Coronary artery (tissue), 2 donors: ENCODE measurements around the gene TBCCD1.

Experiments used
- DNase-seq: peaks from one replicate; pipeline ENCODE4 v3.0.0-alpha.2; 2017; ENCODE audit warnings: low spot score
- H3K27ac ChIP-seq, 2 donors: fragments of 200-600 bp; sonication (generic); one replicate each; pipeline ENCODE4 v1.5.1; 2016 to 2019
- H3K4me3 ChIP-seq: fragments of 200-600 bp; sonication (generic); 2 replicates; pipeline ENCODE4 v1.5.1; 2016; ENCODE audit warnings: mild to moderate bottlenecking, moderate library complexity
- TF ChIP-seq, protein P1 (sequence below): fragments of 200-600 bp; sonication (generic); IDR thresholded peaks from one replicate; pipeline ENCODE4 v1.5.1; 2019; ENCODE audit warnings: antibody characterized with exemption

TBCCD1 gene

DNA sequence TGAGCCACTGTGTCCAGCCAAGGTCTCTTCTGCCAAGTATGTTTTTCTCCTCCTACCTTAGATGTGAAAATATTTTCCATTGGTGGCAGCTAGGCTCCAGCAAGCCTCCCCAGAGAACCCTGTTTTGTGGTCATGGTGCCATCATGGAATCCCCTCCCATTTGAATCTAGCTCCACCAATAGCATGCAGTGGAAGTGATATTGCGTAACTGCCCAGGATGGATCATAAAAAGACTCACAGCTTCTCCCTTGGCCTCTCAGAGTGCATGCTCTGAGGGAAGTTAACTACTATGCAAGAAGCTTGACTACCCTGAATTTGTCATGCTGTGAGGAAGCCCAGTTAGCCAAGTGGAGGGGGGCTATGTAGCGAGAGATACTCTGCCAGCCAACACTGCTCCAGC is 50.5 kb downstream of the TBCCD1 start:
- no peak overlapping the region for H3K27ac ChIP-seq
- TF ChIP-seq, protein P1, sequence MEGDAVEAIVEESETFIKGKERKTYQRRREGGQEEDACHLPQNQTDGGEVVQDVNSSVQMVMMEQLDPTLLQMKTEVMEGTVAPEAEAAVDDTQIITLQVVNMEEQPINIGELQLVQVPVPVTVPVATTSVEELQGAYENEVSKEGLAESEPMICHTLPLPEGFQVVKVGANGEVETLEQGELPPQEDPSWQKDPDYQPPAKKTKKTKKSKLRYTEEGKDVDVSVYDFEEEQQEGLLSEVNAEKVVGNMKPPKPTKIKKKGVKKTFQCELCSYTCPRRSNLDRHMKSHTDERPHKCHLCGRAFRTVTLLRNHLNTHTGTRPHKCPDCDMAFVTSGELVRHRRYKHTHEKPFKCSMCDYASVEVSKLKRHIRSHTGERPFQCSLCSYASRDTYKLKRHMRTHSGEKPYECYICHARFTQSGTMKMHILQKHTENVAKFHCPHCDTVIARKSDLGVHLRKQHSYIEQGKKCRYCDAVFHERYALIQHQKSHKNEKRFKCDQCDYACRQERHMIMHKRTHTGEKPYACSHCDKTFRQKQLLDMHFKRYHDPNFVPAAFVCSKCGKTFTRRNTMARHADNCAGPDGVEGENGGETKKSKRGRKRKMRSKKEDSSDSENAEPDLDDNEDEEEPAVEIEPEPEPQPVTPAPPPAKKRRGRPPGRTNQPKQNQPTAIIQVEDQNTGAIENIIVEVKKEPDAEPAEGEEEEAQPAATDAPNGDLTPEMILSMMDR = no peak
- no peak overlapping the region for H3K4me3 ChIP-seq
- DNase-seq = no peak

DNA sequence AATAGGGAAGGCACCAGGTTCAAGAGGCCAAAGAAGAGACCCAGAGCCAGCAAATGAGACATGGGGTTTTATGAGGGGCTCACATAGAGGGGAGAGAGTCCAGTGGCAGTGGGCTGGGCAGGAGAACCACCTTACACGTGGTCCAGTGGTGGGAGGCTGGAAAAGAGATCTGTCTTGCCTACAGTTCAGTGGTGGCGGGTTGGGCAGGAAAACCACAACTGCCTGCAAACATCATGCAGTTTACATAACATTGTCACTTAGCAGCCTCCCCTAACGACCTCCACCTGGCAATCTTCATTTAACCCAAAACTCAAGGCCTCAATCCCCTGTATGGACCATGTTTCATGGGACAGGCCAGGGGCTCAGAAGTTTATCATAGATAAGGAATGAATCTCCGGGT is 52.0 kb downstream of the TBCCD1 start:
- no peak for DNase-seq
- TF ChIP-seq, protein P1 = no peak
- Histone ChIP-seq H3K4me3 (no peak overlapping the region), H3K27ac (no peak overlapping the region)

DNA sequence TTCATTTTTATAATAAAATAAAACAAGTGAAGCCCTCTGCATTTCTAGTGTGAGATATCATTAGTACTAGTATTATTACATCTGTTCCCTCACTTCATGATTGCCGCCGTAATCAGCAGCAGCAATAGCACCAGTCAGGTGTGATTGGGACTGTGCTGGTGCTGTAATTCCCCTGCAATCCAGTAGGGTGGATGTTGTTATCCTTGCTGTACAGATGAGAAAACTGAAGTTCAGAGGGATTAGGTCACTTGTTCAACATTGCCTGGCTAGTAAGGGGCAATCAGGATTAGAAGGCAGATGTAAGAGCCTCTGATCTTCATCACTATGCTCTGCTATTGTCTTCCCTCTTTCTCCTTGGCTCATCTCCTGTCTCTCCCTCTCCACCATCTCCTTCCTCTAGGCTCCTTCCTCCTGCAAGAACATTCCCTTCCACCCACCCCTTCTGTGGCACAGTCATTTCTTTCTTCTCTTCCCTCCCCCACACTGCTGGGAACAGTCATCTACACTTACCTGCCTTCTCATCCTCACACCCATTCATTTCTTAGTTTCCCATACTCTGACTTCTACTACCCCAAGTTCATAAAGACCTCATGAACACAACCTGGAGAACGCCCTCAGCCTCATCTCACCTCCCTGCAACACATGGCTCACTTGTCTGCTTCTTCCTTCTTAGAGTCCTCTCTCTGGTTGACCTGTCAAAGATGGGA is 52.7 kb downstream of the TBCCD1 start:
- Histone ChIP-seq H3K27ac (no peak overlapping the region), H3K4me3 (no peak overlapping the region)
- TF ChIP-seq, protein P1 = no peak
- no peak for DNase-seq

DNA sequence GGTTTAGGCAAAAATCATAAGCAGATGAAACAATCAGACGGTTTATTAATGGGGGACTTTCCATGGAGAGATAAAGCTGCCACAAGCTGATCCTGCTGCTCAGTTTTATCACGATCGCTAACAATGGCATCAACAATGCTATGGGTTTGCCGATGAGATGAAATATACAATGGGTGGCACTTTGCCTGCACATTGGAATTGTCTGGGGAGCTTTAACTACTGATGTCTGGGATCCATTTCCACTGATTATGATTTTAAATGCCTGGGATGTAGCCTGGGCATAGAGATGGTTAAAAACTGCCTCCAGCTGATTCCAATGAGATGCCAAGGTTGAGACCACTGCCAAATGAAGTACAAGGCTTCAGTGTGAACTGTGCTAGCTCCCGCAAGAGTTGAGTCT is 53.8 kb downstream of the TBCCD1 start:
- H3K27ac ChIP-seq = no peak overlapping the region
- DNase-seq = no peak
- no peak overlapping the region for H3K4me3 ChIP-seq
- TF ChIP-seq, protein P1 = no peak

DNA sequence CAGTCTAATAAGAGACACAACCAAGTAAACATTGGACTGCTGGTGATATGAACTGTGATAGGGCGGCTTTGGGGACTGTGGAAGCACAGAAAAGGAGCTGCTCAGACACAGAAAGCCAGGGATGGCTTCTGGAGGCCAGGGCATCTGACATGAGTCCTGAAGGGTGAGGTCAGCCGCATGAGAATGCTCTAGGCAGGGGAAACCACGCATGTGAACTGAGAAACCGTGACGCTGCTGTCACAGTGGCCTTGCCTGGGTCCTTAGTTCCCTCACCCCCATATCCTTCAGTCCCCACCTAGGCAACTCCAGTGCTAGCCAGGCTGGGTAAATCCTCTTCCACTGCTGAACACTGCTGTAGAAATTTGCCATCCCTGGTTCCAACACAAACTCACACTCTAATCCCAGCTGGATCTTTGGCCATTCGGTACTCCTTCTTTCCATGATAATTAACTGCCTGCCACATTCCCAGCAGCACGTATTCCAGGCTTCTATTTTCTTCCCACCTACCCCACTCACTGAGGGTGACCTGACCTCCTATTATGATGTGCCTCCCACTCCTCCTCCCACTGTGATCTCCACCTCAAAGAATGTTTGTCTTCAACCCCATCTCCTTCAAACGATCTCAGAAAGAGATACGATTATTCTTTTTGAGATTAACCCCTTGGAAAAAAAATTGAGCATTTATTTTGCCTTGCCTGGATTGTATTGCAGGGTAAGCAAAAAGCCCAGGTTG is 54.4 kb downstream of the TBCCD1 start:
- TF ChIP-seq, protein P1 = no peak
- DNase-seq = no peak
- no peak overlapping the region for H3K4me3 ChIP-seq
- H3K27ac ChIP-seq = no peak overlapping the region

DNA sequence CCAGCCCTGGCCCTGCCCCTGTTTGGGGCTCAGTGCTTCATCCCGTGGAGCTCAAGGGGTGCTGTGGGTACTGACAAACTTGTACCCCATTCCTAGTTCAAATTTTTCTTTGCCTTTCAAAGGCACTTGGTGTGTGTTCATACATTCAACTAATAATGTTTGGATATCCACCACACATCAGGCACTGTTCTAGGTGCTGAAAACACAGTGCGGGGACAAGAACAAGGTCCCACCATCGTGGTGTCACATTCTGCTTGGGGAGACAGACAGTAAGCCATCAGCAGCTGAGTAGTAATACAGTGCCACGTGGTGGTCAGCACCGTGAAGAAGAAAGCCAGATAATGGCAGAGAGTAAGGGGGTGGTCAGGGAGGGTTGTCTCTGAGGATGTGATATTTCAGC is 55.4 kb downstream of the TBCCD1 start:
- no peak for DNase-seq
- Histone ChIP-seq H3K27ac (no peak overlapping the region), H3K4me3 (no peak overlapping the region)
- TF ChIP-seq, protein P1 = no peak

DNA sequence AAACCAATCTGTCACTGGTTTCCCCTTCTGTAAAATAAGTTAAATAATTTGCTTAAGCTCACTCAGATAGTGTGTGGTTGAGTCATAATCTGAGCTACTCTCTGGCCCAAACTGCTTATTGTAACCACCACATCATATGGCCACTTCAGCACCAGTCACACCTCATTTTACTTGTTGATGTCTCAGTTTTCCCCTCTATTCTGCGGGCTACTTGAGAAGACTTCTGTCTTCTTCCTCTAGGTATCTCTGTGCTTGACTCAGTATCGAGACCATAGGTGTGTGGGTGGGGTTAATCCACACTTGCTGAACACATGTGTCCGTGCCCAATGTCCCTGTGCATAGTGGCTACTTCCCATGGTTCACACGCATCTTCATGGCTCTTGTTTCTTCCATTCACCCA is 55.9 kb downstream of the TBCCD1 start:
- no peak for DNase-seq
- TF ChIP-seq, protein P1 = no peak
- no peak overlapping the region for H3K4me3 ChIP-seq
- no peak overlapping the region for H3K27ac ChIP-seq
